Measurements from ENCODE around the gene CPB1. TPM values are rescaled to one million over a fixed set of nuclear protein-coding genes. Genes with fewer than 3 reads are reported as not detected.

The CPB1 gene
- total RNA-seq, 1 donor from 2014 or later, result not detected

DNA sequence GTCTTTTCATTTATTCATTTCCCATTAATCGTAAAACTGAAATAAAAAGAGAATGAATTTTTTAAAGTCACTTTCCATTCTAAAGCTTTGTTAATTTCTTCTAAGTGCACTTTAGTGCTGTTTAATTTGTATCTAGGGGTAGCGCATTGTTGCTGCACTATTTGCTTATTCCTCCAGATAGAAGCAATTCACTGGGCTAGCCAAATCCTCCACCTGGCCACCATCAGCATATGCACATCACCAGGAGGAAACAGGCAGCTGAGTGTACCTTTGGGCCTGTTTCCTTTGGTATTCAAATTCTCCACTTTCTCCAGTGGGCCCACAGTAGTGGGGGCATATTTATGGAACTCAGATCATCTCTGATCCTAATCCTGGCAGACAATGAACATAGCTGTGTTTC is 29.8 kb upstream of the CPB1 start:
- peaks cover 7% of the 10 kb centered on the region for H3K9me3 Mint-ChIP-seq (ENCODE audit: low read depth)
- TF ChIP-seq, protein P1, sequence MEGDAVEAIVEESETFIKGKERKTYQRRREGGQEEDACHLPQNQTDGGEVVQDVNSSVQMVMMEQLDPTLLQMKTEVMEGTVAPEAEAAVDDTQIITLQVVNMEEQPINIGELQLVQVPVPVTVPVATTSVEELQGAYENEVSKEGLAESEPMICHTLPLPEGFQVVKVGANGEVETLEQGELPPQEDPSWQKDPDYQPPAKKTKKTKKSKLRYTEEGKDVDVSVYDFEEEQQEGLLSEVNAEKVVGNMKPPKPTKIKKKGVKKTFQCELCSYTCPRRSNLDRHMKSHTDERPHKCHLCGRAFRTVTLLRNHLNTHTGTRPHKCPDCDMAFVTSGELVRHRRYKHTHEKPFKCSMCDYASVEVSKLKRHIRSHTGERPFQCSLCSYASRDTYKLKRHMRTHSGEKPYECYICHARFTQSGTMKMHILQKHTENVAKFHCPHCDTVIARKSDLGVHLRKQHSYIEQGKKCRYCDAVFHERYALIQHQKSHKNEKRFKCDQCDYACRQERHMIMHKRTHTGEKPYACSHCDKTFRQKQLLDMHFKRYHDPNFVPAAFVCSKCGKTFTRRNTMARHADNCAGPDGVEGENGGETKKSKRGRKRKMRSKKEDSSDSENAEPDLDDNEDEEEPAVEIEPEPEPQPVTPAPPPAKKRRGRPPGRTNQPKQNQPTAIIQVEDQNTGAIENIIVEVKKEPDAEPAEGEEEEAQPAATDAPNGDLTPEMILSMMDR (IDR thresholded peaks at IDR 0.05; ENCODE audit: unreplicated experiment), result no peak
- no peaks in the 10 kb centered on the region for H3K36me3 Mint-ChIP-seq (ENCODE audit: insufficient read depth)
- H3K27ac Mint-ChIP-seq, result no peak overlapping the region
- no peaks in the 10 kb centered on the region for H3K27me3 Mint-ChIP-seq
- no peak overlapping the region for H3K4me3 Mint-ChIP-seq (ENCODE audit: low read depth)
- DNase-seq (ENCODE audit: low spot score, unreplicated experiment), result no peak
- H3K4me1 Mint-ChIP-seq (ENCODE audit: low read depth), result peaks cover 4% of the 10 kb centered on the region

GRCh38 chr3:148800414-148800813 is 27.2 kb upstream of the CPB1 start:
- Mint-ChIP-seq H3K27ac (no peak overlapping the region), H3K4me1 (ENCODE audit: low read depth) (no peaks in the 10 kb centered on the region), H3K9me3 (ENCODE audit: low read depth) (peaks cover 7% of the 10 kb centered on the region), H3K4me3 (ENCODE audit: low read depth) (no peak overlapping the region), H3K27me3 (no peaks in the 10 kb centered on the region), H3K36me3 (ENCODE audit: insufficient read depth) (no peaks in the 10 kb centered on the region)
- TF ChIP-seq, protein P1 (IDR thresholded peaks at IDR 0.05; ENCODE audit: unreplicated experiment), result no peak
- no peak for DNase-seq (ENCODE audit: low spot score, unreplicated experiment)

DNA sequence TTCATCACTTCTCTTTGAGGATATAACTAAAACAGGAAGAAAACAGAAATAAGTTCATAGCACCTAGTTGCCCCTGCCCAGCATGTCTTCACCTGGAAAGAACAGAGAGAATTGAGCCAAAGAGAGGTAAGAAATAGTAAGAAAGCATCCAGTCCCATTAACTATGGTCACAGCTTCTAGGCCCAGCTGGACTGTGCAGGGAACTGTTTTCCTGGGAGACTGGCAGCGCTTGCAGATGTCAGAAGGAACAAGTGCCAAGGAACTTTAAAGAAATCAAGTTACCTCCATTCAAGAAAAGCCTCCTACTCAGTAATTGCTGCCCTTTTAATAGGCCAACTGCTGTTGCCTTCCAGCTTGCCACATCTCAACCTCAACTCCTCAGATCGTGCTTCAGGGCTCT is 17.8 kb upstream of the CPB1 start:
- TF ChIP-seq, protein P1 (IDR thresholded peaks at IDR 0.05; ENCODE audit: unreplicated experiment), result no peak
- Mint-ChIP-seq H3K27ac (no peak overlapping the region), H3K4me1 (ENCODE audit: low read depth) (no peaks in the 10 kb centered on the region), H3K9me3 (ENCODE audit: low read depth) (peaks cover 8% of the 10 kb centered on the region), H3K36me3 (ENCODE audit: insufficient read depth) (no peaks in the 10 kb centered on the region), H3K27me3 (peaks cover 3% of the 10 kb centered on the region), H3K4me3 (ENCODE audit: low read depth) (no peak overlapping the region)
- no peak for DNase-seq (ENCODE audit: low spot score, unreplicated experiment)

DNA sequence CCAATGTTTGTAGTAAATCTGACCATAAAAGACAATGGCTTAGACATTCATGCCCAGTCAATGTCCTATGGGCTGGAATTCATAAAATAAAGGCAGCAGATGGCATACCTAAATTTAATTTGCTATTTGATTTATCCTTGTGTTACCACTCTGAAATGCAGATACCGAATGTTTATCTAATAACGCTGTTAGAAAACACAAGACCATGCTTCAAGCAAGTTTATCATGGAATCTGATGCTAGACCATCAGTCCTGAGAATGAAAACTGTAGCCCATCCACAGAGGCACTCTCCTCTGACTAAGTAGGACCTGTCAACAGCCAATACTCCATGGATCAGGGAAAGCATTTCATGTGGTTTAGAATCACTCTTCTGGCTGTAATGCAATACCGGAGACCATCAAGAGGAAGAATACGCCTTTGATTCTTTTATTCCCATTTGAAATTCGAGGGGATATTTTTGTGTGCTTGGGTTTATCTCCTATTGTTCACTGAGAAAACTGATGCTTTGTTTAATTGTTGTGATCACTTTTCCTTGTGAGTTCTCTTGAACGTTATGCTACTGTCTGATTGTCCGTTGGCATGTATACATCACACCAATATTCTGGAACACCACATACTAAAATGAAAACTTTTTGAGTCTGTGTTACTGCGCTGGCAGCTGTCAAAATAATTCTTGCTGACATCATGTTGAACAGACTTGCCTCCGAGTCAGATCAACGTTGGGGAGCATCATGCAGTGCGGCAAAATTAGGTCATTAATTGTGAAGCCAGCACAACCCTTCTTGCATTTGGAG is 12.1 kb upstream of the CPB1 start:
- Mint-ChIP-seq H3K27me3 (no peaks in the 10 kb centered on the region), H3K27ac (no peak overlapping the region), H3K36me3 (ENCODE audit: insufficient read depth) (no peaks in the 10 kb centered on the region), H3K9me3 (ENCODE audit: low read depth) (peaks cover 12% of the 10 kb centered on the region), H3K4me1 (ENCODE audit: low read depth) (peaks cover 8% of the 10 kb centered on the region), H3K4me3 (ENCODE audit: low read depth) (no peak overlapping the region)
- TF ChIP-seq, protein P1 (IDR thresholded peaks at IDR 0.05; ENCODE audit: unreplicated experiment), result no peak
- DNase-seq (ENCODE audit: low spot score, unreplicated experiment), result no peak

- Mint-ChIP-seq H3K27ac (no peak overlapping the region), H3K4me1 (ENCODE audit: low read depth) (peaks cover 14% of the 10 kb centered on the region), H3K36me3 (ENCODE audit: insufficient read depth) (no peaks in the 10 kb centered on the region), H3K4me3 (ENCODE audit: low read depth) (no peak overlapping the region), H3K27me3 (no peaks in the 10 kb centered on the region), H3K9me3 (ENCODE audit: low read depth) (peaks cover 7% of the 10 kb centered on the region)
- DNase-seq (ENCODE audit: low spot score, unreplicated experiment), result no peak
- TF ChIP-seq, protein P1 (IDR thresholded peaks at IDR 0.05; ENCODE audit: unreplicated experiment), result no peak
These were observed 11.2 kb upstream of the CPB1 start for GRCh38 chr3:148816427-148816826.
